OCI-LY3 (cell line): ENCODE results near the gene MLF2.

Experiments used
- EZH2phosphoT487 ChIP-seq: fragments of 200-600 bp; shearing (Covaris generic); IDR thresholded peaks from 2 replicates; pipeline ENCODE4 v1.6.1; 2018; ENCODE audit warnings: antibody characterized with exemption, mixed run types, low read depth
- TF ChIP-seq, protein P1 (sequence below): fragments of 200-600, 300-600 bp; sonication (generic); IDR thresholded peaks from 2 replicates; pipeline ENCODE4 v1.5.1; 2014; ENCODE audit warnings: antibody characterized with exemption, low read length, low read depth

DNA sequence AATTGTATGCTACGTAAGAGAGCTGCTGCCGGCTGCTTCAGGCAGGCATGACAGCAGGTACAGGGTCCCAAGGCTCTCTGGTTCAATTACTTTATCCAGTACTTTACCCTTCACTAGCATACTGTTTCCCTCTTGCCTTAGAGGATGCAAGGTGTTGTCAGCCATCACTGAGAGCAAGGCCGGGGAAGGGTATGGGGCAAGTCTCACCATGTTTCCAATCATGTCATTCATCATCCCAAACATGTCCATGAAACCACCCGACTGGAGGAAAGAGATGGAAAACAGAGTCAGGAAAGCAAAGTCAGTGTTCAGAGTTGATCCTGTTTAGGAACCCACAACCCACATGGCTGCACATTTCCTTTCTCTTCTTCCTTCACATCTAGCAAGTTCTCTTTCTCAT, 2.4 kb downstream of the MLF2 start:
- TF ChIP-seq, protein P1, sequence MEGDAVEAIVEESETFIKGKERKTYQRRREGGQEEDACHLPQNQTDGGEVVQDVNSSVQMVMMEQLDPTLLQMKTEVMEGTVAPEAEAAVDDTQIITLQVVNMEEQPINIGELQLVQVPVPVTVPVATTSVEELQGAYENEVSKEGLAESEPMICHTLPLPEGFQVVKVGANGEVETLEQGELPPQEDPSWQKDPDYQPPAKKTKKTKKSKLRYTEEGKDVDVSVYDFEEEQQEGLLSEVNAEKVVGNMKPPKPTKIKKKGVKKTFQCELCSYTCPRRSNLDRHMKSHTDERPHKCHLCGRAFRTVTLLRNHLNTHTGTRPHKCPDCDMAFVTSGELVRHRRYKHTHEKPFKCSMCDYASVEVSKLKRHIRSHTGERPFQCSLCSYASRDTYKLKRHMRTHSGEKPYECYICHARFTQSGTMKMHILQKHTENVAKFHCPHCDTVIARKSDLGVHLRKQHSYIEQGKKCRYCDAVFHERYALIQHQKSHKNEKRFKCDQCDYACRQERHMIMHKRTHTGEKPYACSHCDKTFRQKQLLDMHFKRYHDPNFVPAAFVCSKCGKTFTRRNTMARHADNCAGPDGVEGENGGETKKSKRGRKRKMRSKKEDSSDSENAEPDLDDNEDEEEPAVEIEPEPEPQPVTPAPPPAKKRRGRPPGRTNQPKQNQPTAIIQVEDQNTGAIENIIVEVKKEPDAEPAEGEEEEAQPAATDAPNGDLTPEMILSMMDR: no peak
- TF ChIP-seq EZH2phosphoT487: no peak
